ENCODE data around the gene LRRC72. TPM values are rescaled to one million over a fixed set of nuclear protein-coding genes. Genes with fewer than 3 reads are reported as not detected.

LRRC72 gene
- polyA plus RNA-seq, 3 donors = not detected

- 55 to 79% (median 66%) methylated on average over 4 of the region's 4 CpGs for WGBS, 3 donors
- no peak overlapping the region for H3K27ac ChIP-seq (ENCODE audit: low read depth, low read length)
These were observed 71.4 kb downstream of the LRRC72 start for GRCh38 chr7:16598015-16598414.

- no peak overlapping the region for H3K27ac ChIP-seq (ENCODE audit: low read depth, low read length)
- 74 to 89% (median 83%) methylated on average over 7 of the region's 7 CpGs for WGBS, 3 donors
These were observed 73.2 kb downstream of the LRRC72 start for GRCh38 chr7:16599860-16600259.

GRCh38 chr7:16603633-16604032 is 77.0 kb downstream of the LRRC72 start:
- H3K27ac ChIP-seq (ENCODE audit: low read depth, low read length) = no peak overlapping the region

GRCh38 chr7:16604054-16604453 is 77.4 kb downstream of the LRRC72 start:
- H3K27ac ChIP-seq (ENCODE audit: low read depth, low read length) = no peak overlapping the region
- WGBS, 3 donors = 93 to 95% (median 94%) methylated on average over 3 of the region's 3 CpGs

GRCh38 chr7:16606704-16607103 is 80.1 kb downstream of the LRRC72 start:
- WGBS, 3 donors = 44 to 84% (median 80%) methylated on average over 3 of the region's 3 CpGs
- H3K27ac ChIP-seq (ENCODE audit: low read depth, low read length) = no peak overlapping the region

- 41 to 92% (median 87%) methylated on average over 4 of the region's 4 CpGs for WGBS, 3 donors
- H3K27ac ChIP-seq (ENCODE audit: low read depth, low read length) = no peak overlapping the region
These were observed 83.3 kb downstream of the LRRC72 start for GRCh38 chr7:16609842-16610450.

GRCh38 chr7:16611711-16612110 is 85.1 kb downstream of the LRRC72 start:
- no peak overlapping the region for H3K27ac ChIP-seq (ENCODE audit: low read depth, low read length)

GRCh38 chr7:16615228-16615627 is 88.6 kb downstream of the LRRC72 start:
- H3K27ac ChIP-seq (ENCODE audit: low read depth, low read length) = no peak overlapping the region

More at GRCh38 chr7:16611711-16612110, 85.1 kb downstream of the LRRC72 start:
- WGBS, 3 donors = 91 to 97% (median 93%) methylated on average over 2 of the region's 2 CpGs

GRCh38 chr7:16616122-16616521 is 89.5 kb downstream of the LRRC72 start:
- WGBS, 3 donors = 73 to 90% (median 77%) methylated on average over 4 of the region's 4 CpGs

More at GRCh38 chr7:16615228-16615627, 88.6 kb downstream of the LRRC72 start:
- WGBS, 3 donors = 79 to 95% (median 84%) methylated on average over 5 of the region's 5 CpGs

GRCh38 chr7:16616542-16616941 is 89.9 kb downstream of the LRRC72 start:
- WGBS, 3 donors = 91 to 92% (median 91%) methylated on average over 17 to 18 of the region's 18 CpGs
- H3K27ac ChIP-seq (ENCODE audit: low read depth, low read length) = no peak overlapping the region

More at GRCh38 chr7:16616122-16616521, 89.5 kb downstream of the LRRC72 start:
- H3K27ac ChIP-seq (ENCODE audit: low read depth, low read length) = no peak overlapping the region

GRCh38 chr7:16619979-16620408 is 93.4 kb downstream of the LRRC72 start:
- 88 to 100% (median 95%) methylated on average over 2 of the region's 2 CpGs for WGBS, 3 donors
- H3K27ac ChIP-seq (ENCODE audit: low read depth, low read length) = no peak overlapping the region

GRCh38 chr7:16626388-16626787 is 99.8 kb downstream of the LRRC72 start:
- 93 to 99% (median 95%) methylated on average over 2 of the region's 2 CpGs for WGBS, 3 donors
- no peak overlapping the region for H3K27ac ChIP-seq (ENCODE audit: low read depth, low read length)

GRCh38 chr7:16627236-16627635 is 100.6 kb downstream of the LRRC72 start:
- 68 to 82% (median 72%) methylated on average over 2 of the region's 2 CpGs for WGBS, 3 donors
- H3K27ac ChIP-seq (ENCODE audit: low read depth, low read length) = no peak overlapping the region

- H3K27ac ChIP-seq (ENCODE audit: low read depth, low read length) = no peak overlapping the region
- WGBS, 3 donors = 85 to 95% (median 89%) methylated on average over 1 of the region's 1 CpG
These were observed 104.0 kb downstream of the LRRC72 start for GRCh38 chr7:16630654-16631053.

Other genes with a start within 250 kb of the LRRC72 start
- under 1 TPM; 0.49 to 0.88 (median 0.67) TPM for gene CRPPA, start 105.3 kb upstream of the LRRC72 start, polyA plus RNA-seq
- gene SOSTDC1, start 61.1 kb upstream of the LRRC72 start, polyA plus RNA-seq = 1 to 10 TPM in 1 of 3 donors, under 1 TPM in 2; 0.15 to 3.2 (median 0.45) TPM
- 10 to 100 TPM in 1 of 3 donors, 1 to 10 TPM in 2; 6.0 to 12.9 (median 8.5) TPM for gene ANKMY2, start 118.9 kb downstream of the LRRC72 start, polyA plus RNA-seq
- 10 to 100 TPM; 25.5 to 42.8 (median 30.4) TPM for gene BZW2, start 119.4 kb downstream of the LRRC72 start, polyA plus RNA-seq
- 10 to 100 TPM; 35.5 to 52.1 (median 42.4) TPM for gene TSPAN13, start 226.9 kb downstream of the LRRC72 start, polyA plus RNA-seq